Natural killer cell (primary cell): ENCODE results near the gene CDHR3. TPM values are rescaled to one million over a fixed set of nuclear protein-coding genes. Genes with fewer than 3 reads are reported as not detected.

Experiments
- ATAC-seq, 3 donors: fragments of 150-1000 bp in 2 of 3; fragments of 200-7000 bp in 1 of 3; cut with Tn5 transposase; 1 replicate in 1 of 3; 2 replicates in 2 of 3; pipeline ENCODE4 v1.10.0; 2021; ENCODE audit warnings: mild to moderate bottlenecking in 2 of 3, moderate library complexity in 2 of 3
- DNase-seq, 2 donors: peaks; one replicate each; pipeline versions ENCODE4 v3.0.0 to v3.0.0-alpha.2; 2013 to 2021; ENCODE audit warnings: mixed read lengths in 1 of 2
- H3K27ac ChIP-seq: one replicate; pipeline ENCODE4 v1.5.1; 2013; ENCODE audit warnings: mild to moderate bottlenecking, low read length
- H3K27me3 ChIP-seq: one replicate; pipeline ENCODE4 v1.6.1; 2013; ENCODE audit warnings: low read length; ENCODE audit not compliant: control insufficient read depth, insufficient read depth
- H3K36me3 ChIP-seq: one replicate; pipeline ENCODE4 v1.6.1; 2013; ENCODE audit warnings: low read length; ENCODE audit not compliant: control insufficient read depth, insufficient read depth
- H3K4me1 ChIP-seq: one replicate; pipeline ENCODE4 v1.6.1; 2013; ENCODE audit warnings: low read length; ENCODE audit not compliant: control insufficient read depth, insufficient read depth
- H3K4me3 ChIP-seq: one replicate; pipeline ENCODE4 v1.5.1; 2013; ENCODE audit warnings: low read length
- H3K9me3 ChIP-seq: one replicate; pipeline ENCODE4 v1.6.1; 2013; ENCODE audit warnings: low read length; ENCODE audit not compliant: control insufficient read depth, insufficient read depth
- H3K27ac Mint-ChIP-seq, 2 donors: one replicate each; pipeline ENCODE4 v1.8.0; 2022; ENCODE audit warnings: mild to moderate bottlenecking in 2 of 2, mixed read lengths in 2 of 2, moderate library complexity in 1 of 2
- H3K27me3 Mint-ChIP-seq, 2 donors: one replicate each; pipeline ENCODE4 v1.8.0; 2022; ENCODE audit warnings: low read depth in 2 of 2, mixed read lengths in 2 of 2
- H3K36me3 Mint-ChIP-seq: one replicate; pipeline ENCODE4 v1.8.0; 2022; ENCODE audit warnings: mixed read lengths
- H3K4me1 Mint-ChIP-seq, 2 donors: one replicate each; pipeline ENCODE4 v1.8.0; 2022; ENCODE audit warnings: mixed read lengths in 2 of 2
- H3K4me3 Mint-ChIP-seq: one replicate; pipeline ENCODE4 v1.8.0; 2022; ENCODE audit warnings: mild to moderate bottlenecking, moderate library complexity, mixed read lengths
- H3K9me3 Mint-ChIP-seq, 2 donors: one replicate each; pipeline ENCODE4 v1.8.0; 2022; ENCODE audit warnings: mixed read lengths in 2 of 2
- WGBS: methylation state at CpG from one replicate; pipeline ENCODE4 v1.1.7; 2013; ENCODE audit warnings: missing lambda C conversion rate; ENCODE audit not compliant: insufficient coverage; 5-methylcytosine and 5-hydroxymethylcytosine counted together
- intact Hi-C: fragments of 100-400 bp; cut with micrococcal nuclease; formaldehyde crosslinking; loops from one replicate; pipeline ENCODE4 v1.14.2; 2022
- total RNA-seq, 4 donors: library from RNA; stranded (reverse); fragments of 120-200 nt in 1 of 4; gene quantifications; one replicate each; pipeline versions ENCODE4 v1.2.3 to v1.2.4, GENCODE V29; 2013 to 2022
- TF ChIP-seq, protein P1 (sequence below): fragments of 200-600 bp; IDR thresholded peaks from one replicate; pipeline ENCODE4 v1.8.0; 2022; ENCODE audit warnings: antibody characterized with exemption

Gene CDHR3
- total RNA-seq, 3 donors from 2014 or later (not counting 1 experiment from before 2014, with no cell fraction given), result 9.2 to 12.4 (median 10.2) TPM

DNA sequence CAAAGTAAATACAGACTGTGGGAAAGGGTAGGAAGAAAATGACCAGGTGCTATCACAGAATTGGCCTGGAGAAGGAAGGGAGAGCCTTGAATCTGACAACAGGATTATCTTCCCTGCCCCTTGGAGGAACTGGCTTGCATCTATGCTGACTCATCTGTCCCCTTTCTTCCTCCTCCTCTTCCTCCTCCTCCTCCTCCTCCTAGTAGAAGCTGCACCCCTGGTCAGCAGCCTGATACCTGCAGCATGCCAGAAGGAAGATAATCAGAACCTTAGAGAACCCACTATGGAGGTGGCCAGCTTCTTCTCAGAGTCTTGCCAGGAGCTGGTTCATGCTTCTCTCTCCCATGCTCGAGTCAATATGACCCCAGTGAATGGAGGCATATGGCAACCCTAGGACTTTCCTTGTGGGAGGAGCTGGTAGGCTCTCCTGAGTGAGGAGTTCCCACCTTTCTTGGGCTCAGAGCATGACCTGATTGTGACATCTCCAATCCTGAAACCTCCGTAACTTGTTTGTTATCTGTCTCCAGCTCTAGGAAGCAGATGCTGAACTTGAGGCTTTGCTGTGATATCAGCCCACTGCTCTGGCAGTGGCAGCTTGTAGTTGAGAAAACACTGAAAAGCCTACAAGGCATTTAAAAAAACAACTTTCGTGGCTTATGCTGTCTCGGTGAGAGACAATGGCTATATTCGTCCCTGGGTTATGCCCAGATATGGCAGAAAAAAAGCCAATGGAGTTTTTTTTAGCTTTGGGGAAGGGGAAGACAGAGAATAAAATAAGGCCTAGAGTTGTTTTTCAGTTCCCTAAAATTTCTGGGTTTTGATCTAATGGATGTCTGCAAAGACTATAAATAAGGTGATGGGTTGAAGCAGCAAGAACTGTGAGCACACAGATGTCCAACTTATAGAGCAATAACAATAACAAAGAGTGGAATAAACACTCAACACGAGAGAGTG is 60.6 kb downstream of the CDHR3 start:
- TF ChIP-seq, protein P1, sequence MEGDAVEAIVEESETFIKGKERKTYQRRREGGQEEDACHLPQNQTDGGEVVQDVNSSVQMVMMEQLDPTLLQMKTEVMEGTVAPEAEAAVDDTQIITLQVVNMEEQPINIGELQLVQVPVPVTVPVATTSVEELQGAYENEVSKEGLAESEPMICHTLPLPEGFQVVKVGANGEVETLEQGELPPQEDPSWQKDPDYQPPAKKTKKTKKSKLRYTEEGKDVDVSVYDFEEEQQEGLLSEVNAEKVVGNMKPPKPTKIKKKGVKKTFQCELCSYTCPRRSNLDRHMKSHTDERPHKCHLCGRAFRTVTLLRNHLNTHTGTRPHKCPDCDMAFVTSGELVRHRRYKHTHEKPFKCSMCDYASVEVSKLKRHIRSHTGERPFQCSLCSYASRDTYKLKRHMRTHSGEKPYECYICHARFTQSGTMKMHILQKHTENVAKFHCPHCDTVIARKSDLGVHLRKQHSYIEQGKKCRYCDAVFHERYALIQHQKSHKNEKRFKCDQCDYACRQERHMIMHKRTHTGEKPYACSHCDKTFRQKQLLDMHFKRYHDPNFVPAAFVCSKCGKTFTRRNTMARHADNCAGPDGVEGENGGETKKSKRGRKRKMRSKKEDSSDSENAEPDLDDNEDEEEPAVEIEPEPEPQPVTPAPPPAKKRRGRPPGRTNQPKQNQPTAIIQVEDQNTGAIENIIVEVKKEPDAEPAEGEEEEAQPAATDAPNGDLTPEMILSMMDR, result no peak
- intact Hi-C loops, result no loop called here
- H3K27ac Mint-ChIP-seq, result peak overlapping the region in 1 of 2 donors; percentile 13
- H3K4me1 Mint-ChIP-seq, result peaks cover 29 to 30% of the 10 kb centered on the region in 2 donors
- WGBS, result 53% methylated on average over 6 of the region's 6 CpGs
- ATAC-seq (no peak), DNase-seq (peak in 1 of 2 donors; percentile 26)
- Histone ChIP-seq H3K4me1 (peaks cover 37% of the 10 kb centered on the region), H3K27me3 (peaks cover 19% of the 10 kb centered on the region), H3K9me3 (no peaks in the 10 kb centered on the region), H3K4me3 (no peak overlapping the region), H3K36me3 (no peaks in the 10 kb centered on the region), H3K27ac (no peak overlapping the region)
- peaks cover 50 to 85% of the 10 kb centered on the region in 2 donors for H3K27me3 Mint-ChIP-seq
- H3K4me3 Mint-ChIP-seq, result peak overlapping the region; percentile 2
- H3K9me3 Mint-ChIP-seq, result no peaks in the 10 kb centered on the region
- no peaks in the 10 kb centered on the region for H3K36me3 Mint-ChIP-seq

DNA sequence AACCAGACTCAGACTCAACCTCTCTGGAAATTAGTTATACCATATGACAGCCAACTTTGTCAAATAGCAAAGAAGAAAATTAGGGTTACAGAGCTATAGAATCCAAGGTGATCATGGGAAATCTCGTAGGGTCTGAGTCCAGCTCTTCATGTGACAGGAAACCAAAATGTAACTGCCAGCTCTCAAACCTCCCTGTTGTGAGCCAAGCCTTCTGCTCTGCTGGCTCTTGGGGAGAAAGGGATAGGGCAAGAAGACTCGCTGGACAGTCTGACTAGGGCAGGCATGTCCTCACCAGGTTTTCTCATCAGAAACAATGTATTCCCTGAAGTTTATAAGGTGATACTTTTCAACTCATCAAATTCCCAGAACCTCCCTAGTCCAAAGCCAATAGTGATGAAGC is 63.0 kb downstream of the CDHR3 start:
- Histone ChIP-seq H3K4me1 (peaks cover 33% of the 10 kb centered on the region), H3K9me3 (no peaks in the 10 kb centered on the region), H3K36me3 (no peaks in the 10 kb centered on the region), H3K27ac (no peak overlapping the region), H3K4me3 (no peak overlapping the region), H3K27me3 (peaks cover 13% of the 10 kb centered on the region)
- H3K27me3 Mint-ChIP-seq, result peaks cover 45 to 88% of the 10 kb centered on the region in 2 donors
- ATAC-seq, result no peak
- H3K4me1 Mint-ChIP-seq, result peaks cover 29 to 30% of the 10 kb centered on the region in 2 donors
- no peak for DNase-seq
- H3K36me3 Mint-ChIP-seq, result no peaks in the 10 kb centered on the region
- no peak overlapping the region for H3K27ac Mint-ChIP-seq
- 62% methylated on average over 2 of the region's 2 CpGs for WGBS
- H3K4me3 Mint-ChIP-seq, result no peak overlapping the region
- intact Hi-C loops, result no loop called here
- TF ChIP-seq, protein P1, result no peak
- no peaks in the 10 kb centered on the region for H3K9me3 Mint-ChIP-seq

DNA sequence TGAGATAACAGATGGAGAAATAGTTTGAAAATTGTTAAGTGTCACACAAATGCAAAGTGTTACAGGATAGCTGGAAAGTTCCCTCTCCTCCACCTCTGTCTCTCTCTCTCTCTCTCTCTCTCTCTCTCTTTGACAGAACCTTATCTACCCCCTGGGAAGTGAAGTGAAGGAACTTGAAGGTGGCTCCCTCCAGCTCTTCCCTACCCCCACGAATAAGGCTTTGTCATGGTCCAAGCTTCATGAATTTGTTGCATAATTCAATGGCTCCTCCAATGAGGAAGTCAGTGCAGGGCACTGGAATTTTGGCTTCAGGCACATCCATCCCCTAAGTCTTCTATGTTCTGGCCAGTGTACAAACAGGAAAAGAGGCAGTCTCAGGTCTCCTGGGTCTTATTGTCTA is 66.4 kb downstream of the CDHR3 start:
- Mint-ChIP-seq H3K27me3 (peaks cover 51 to 78% of the 10 kb centered on the region in 2 donors), H3K27ac (no peak overlapping the region), H3K9me3 (no peaks in the 10 kb centered on the region), H3K4me3 (no peak overlapping the region), H3K4me1 (no peaks in the 10 kb centered on the region), H3K36me3 (peaks cover 8% of the 10 kb centered on the region)
- Histone ChIP-seq H3K4me1 (peaks cover 1% of the 10 kb centered on the region), H3K4me3 (no peak overlapping the region), H3K27ac (no peak overlapping the region), H3K27me3 (peaks cover 12% of the 10 kb centered on the region), H3K36me3 (no peaks in the 10 kb centered on the region), H3K9me3 (no peaks in the 10 kb centered on the region)
- DNase-seq (no peak), ATAC-seq (no peak)
- intact Hi-C loops, result no loop called here
- TF ChIP-seq, protein P1, result no peak
- 20% methylated on average over 1 of the region's 1 CpG for WGBS
